OCI-LY7 (cell line): ENCODE measurements around the gene PFKM. TPM values are rescaled to one million over a fixed set of nuclear protein-coding genes. Genes with fewer than 3 reads are reported as not detected.

ENCODE experiments used
- BruUV-seq: library from RNA; stranded (reverse); fragments of 400-500 nt; replicated peaks from 2 replicates; lab custom pipeline; 2021; lab: Mats Ljungman, UMichigan
- CTCF ChIA-PET: fragments of 300-600 bp; sonication (Branson Sonifier 250); formaldehyde crosslinking; loops from one replicate; lab custom pipeline; 2022; ENCODE audit warnings: antibody characterized with exemption; ENCODE audit not compliant: unreplicated experiment; lab: Charles Lee
- POLR2A ChIA-PET: fragments of 300-600 bp; sonication (Branson Sonifier 250); formaldehyde crosslinking; loops from one replicate; lab custom pipeline; 2022; ENCODE audit warnings: antibody characterized with exemption; lab: Charles Lee
- DNase-seq: peaks from one replicate; pipeline ENCODE4 v3.0.0-alpha.2; 2015; ENCODE audit warnings: low spot score
- H2AFZ ChIP-seq: fragments of 200-600 bp; sonication (generic), shearing (Covaris generic); 2 replicates; pipeline ENCODE4 v1.6.1; 2014; ENCODE audit warnings: mild to moderate bottlenecking, antibody characterized with exemption, low read length, moderate library complexity
- H3K27ac ChIP-seq: fragments of 200-600 bp; sonication (generic); 2 replicates; pipeline ENCODE4 v1.5.1; 2014; ENCODE audit warnings: mixed run types, low read depth, mild to moderate bottlenecking, moderate library complexity, low read length, inconsistent platforms; ENCODE audit not compliant: poor library complexity, severe bottlenecking
- H3K36me3 ChIP-seq: fragments of 200-600 bp; sonication (generic); 2 replicates; pipeline ENCODE4 v1.6.1; 2014; ENCODE audit warnings: mild to moderate bottlenecking, antibody characterized with exemption, low read length, moderate library complexity, mixed read lengths; ENCODE audit not compliant: insufficient read depth
- H3K4me1 ChIP-seq: fragments of 200-600 bp; sonication (generic); 2 replicates; pipeline ENCODE4 v1.5.1; 2014; ENCODE audit warnings: mild to moderate bottlenecking, low read length; ENCODE audit not compliant: insufficient read depth, poor library complexity, severe bottlenecking
- H3K4me2 ChIP-seq: fragments of 200-600 bp; sonication (generic); 2 replicates; pipeline ENCODE4 v1.6.1; 2014; ENCODE audit warnings: mild to moderate bottlenecking, low read length
- H3K4me3 ChIP-seq: fragments of 200-600 bp; sonication (generic); 2 replicates; pipeline ENCODE4 v1.5.1; 2014; ENCODE audit warnings: mild to moderate bottlenecking, low read depth, low read length; ENCODE audit not compliant: poor library complexity, severe bottlenecking
- H3K79me2 ChIP-seq: fragments of 200-600 bp; sonication (generic); 2 replicates; pipeline ENCODE4 v1.6.1; 2016; ENCODE audit warnings: low read depth, mild to moderate bottlenecking, low read length, moderate library complexity, mixed read lengths; ENCODE audit not compliant: insufficient read depth
- H3K9me2 ChIP-seq: fragments of 200-600 bp; sonication (generic); 2 replicates; pipeline ENCODE4 v1.6.1; 2016; ENCODE audit warnings: mild to moderate bottlenecking, low read length, mixed read lengths; ENCODE audit not compliant: insufficient read depth
- H3K9me3 ChIP-seq: fragments of 200-600 bp; sonication (generic); 2 replicates; pipeline ENCODE4 v1.6.1; 2014; ENCODE audit warnings: mild to moderate bottlenecking, mixed run types, low read length, mixed read lengths
- H4K20me1 ChIP-seq: fragments of 200-600 bp; sonication (generic); 2 replicates; pipeline ENCODE4 v1.6.1; 2014; ENCODE audit warnings: mild to moderate bottlenecking, antibody characterized with exemption, low read length, moderate library complexity, mixed read lengths; ENCODE audit not compliant: insufficient read depth
- EZH2phosphoT487 ChIP-seq: fragments of 200-600 bp; sonication (generic); IDR thresholded peaks from 2 replicates; pipeline ENCODE4 v1.6.1; 2018; ENCODE audit warnings: low read depth, borderline replicate concordance, mild to moderate bottlenecking, mixed run types, antibody characterized with exemption, low read length, moderate library complexity, mixed read lengths
- intact Hi-C: fragments of 100-400 bp; cut with micrococcal nuclease; formaldehyde crosslinking; loops from one replicate; pipeline ENCODE4 v1.10.0; 2022; ENCODE audit not compliant: unreplicated experiment
- total RNA-seq, 2 experiments: library from RNA; depleted of rRNA in 1 of 2; stranded (reverse); fragments of >200 nt in 1 of 2; shearing (Covaris generic) in 1 of 2; gene quantifications; 2 replicates each; pipeline ENCODE4 v1.2.3, GENCODE V29; 2014 to 2022
- TF ChIP-seq, protein P1 (sequence below): fragments of 200-600 bp; sonication (generic); conservative IDR thresholded peaks from 2 replicates; pipeline ENCODE4 v1.5.1; 2014; ENCODE audit warnings: mild to moderate bottlenecking, antibody characterized with exemption, low read length, moderate library complexity, mixed read lengths

Gene PFKM
- total RNA-seq, 2 experiments from 2014 or later = 37.4 to 80.1 TPM

DNA sequence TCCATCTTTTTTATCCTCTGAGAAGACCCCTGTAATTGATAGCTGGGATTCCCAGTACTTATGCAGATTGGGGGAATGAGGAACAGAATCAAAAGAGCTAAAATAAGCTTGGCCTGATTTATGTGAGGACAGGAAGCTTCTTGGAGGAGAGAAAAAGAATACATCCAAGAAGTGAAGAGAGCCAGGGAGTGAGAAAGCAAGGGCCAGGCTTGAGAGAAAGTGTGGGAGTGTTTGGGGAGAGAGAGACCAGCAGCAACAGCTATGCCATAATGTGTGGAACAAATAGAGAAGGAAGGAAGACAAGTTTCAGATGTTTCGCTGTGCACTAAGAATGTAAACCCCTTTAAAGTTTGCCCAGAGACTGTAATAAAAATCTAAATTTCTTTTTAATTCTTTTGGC is 60.3 kb downstream of the PFKM start:
- no peak overlapping the region for H3K27ac ChIP-seq
- H3K36me3 ChIP-seq = no peaks in the 10 kb centered on the region
- ChIA-PET CTCF (no interaction called here), POLR2A (interaction anchor here (0.6 kb wide), 1 partner anchor 27 kb away, joined by 3 read pairs; no protein-coding TSS in a partner anchor)
- no peaks in the 10 kb centered on the region for H3K9me2 ChIP-seq
- H2AFZ ChIP-seq = no peak overlapping the region
- no peaks in the 10 kb centered on the region for H3K79me2 ChIP-seq
- no peak overlapping the region for H3K4me2 ChIP-seq
- intact Hi-C loops = no loop called here
- no peaks in the 10 kb centered on the region for H3K9me3 ChIP-seq
- H3K4me3 ChIP-seq = no peak overlapping the region
- no peak for DNase-seq
- no peaks in the 10 kb centered on the region for H4K20me1 ChIP-seq
- no TSS peak for BruUV-seq
- H3K4me1 ChIP-seq = peaks cover 8% of the 10 kb centered on the region
- TF ChIP-seq EZH2phosphoT487 = no peak
- TF ChIP-seq, protein P1, sequence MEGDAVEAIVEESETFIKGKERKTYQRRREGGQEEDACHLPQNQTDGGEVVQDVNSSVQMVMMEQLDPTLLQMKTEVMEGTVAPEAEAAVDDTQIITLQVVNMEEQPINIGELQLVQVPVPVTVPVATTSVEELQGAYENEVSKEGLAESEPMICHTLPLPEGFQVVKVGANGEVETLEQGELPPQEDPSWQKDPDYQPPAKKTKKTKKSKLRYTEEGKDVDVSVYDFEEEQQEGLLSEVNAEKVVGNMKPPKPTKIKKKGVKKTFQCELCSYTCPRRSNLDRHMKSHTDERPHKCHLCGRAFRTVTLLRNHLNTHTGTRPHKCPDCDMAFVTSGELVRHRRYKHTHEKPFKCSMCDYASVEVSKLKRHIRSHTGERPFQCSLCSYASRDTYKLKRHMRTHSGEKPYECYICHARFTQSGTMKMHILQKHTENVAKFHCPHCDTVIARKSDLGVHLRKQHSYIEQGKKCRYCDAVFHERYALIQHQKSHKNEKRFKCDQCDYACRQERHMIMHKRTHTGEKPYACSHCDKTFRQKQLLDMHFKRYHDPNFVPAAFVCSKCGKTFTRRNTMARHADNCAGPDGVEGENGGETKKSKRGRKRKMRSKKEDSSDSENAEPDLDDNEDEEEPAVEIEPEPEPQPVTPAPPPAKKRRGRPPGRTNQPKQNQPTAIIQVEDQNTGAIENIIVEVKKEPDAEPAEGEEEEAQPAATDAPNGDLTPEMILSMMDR = no peak

DNA sequence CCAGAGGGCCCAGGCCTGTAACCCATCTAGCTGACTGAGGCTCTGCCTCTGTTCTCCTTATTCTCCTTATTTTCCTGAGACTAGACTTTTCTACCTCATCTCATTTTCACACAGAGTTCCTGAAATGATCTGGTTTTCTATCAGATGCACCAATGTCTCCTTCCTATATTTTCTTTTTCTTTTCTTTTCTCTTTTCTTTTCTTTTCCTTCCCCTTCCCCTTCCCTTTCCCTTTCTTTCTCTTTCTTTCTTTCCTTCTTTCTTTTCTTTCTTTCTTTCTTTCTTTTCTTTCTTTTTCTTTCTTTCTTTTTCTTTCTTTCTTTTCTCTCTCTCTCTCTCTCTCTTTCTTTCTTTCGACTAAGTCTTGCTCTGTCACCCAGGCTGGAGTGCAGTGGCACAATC is 61.3 kb downstream of the PFKM start:
- Histone ChIP-seq H3K9me2 (no peaks in the 10 kb centered on the region), H3K4me2 (no peak overlapping the region), H2AFZ (no peak overlapping the region), H3K4me1 (peaks cover 8% of the 10 kb centered on the region), H3K27ac (no peak overlapping the region), H4K20me1 (no peaks in the 10 kb centered on the region), H3K79me2 (no peaks in the 10 kb centered on the region), H3K9me3 (no peaks in the 10 kb centered on the region), H3K36me3 (no peaks in the 10 kb centered on the region), H3K4me3 (no peak overlapping the region)
- no peak for DNase-seq
- CTCF ChIA-PET = no interaction called here
- POLR2A ChIA-PET = no interaction called here
- BruUV-seq = no TSS peak
- no peak for TF ChIP-seq EZH2phosphoT487
- TF ChIP-seq, protein P1 = no peak
- intact Hi-C loops = loop anchor here (5.0 kb wide), 1 partner anchor 437 kb away; no protein-coding TSS in a partner anchor

DNA sequence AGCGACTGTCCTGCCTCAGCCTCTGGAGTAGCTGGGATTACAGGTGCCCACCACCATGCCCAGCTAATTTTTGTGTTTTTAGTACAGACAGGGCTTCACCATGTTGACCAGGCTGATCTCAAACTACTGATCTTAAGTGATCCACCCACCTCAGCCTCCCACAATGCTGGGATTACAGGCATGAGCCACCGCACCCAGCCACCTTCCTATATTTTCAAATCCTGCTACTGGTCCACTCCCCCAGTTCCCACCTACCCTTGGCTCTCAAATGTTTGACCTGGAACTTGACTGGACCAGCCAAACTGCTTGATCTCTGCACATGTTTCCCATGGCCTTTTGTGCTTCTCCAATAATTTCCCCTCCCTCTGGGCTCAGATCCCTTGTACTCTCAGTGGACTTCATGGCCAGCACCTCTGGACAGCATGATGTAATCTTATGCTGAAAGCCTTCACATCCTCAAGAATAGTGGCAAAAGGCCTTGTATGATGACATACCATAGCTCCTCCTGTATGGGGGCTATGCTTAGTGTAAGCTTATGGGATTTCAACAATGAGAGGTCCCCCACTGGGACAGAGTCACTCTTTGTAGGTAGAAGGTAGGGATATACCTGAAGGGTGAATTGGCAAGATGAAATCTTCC is 61.8 kb downstream of the PFKM start:
- no peak overlapping the region for H3K4me3 ChIP-seq
- ChIA-PET CTCF (no interaction called here), POLR2A (interaction anchor here (0.6 kb wide), 1 partner anchor 431 kb away, joined by 3 read pairs; no protein-coding TSS in a partner anchor)
- no peaks in the 10 kb centered on the region for H3K9me3 ChIP-seq
- no TSS peak for BruUV-seq
- H3K79me2 ChIP-seq = no peaks in the 10 kb centered on the region
- no peaks in the 10 kb centered on the region for H3K36me3 ChIP-seq
- TF ChIP-seq, protein P1 = no peak
- no peak for TF ChIP-seq EZH2phosphoT487
- intact Hi-C loops = loop anchor here (5.0 kb wide), 1 partner anchor 436 kb away; no protein-coding TSS in a partner anchor
- H4K20me1 ChIP-seq = no peaks in the 10 kb centered on the region
- H3K4me2 ChIP-seq = no peak overlapping the region
- H3K27ac ChIP-seq = no peak overlapping the region
- H3K4me1 ChIP-seq = peaks cover 8% of the 10 kb centered on the region
- no peak for DNase-seq
- no peaks in the 10 kb centered on the region for H3K9me2 ChIP-seq
- H2AFZ ChIP-seq = no peak overlapping the region
